K562 (cell line): ENCODE data around the gene ROBO2.

ENCODE experiments used
- ATF1 ChIP-seq, 2 experiments: fragments of 450-650 bp in 1 of 2; IDR thresholded peaks; 2 replicates each; pipeline ENCODE4 v1.6.1; 2016; ENCODE audit warnings: missing compliant biosample characterization in 1 of 2, missing genetic modification characterization in 1 of 2
- HNRNPL ChIP-seq: fragments of 200-400 bp; formaldehyde crosslinking; IDR thresholded peaks from 2 replicates; pipeline ENCODE4 v1.6.1; 2017; ENCODE audit warnings: low read depth, mild to moderate bottlenecking, low read length
- KDM1A ChIP-seq, 2 experiments: fragments of 450-650 bp; IDR thresholded peaks; 2 replicates each; pipeline ENCODE4 v1.6.1; 2016; ENCODE audit warnings: mild to moderate bottlenecking in 2 of 2
- MYC ChIP-seq, 2 experiments: fragments of 250-450 bp in 1 of 2; sonication (Bioruptor Pico) in 1 of 2; IDR thresholded peaks; 2 replicates each; pipeline versions ENCODE4 v1.5.1 to v1.6.1; 2012 to 2021; ENCODE audit warnings: low read depth in 2 of 2, borderline replicate concordance in 1 of 2, improper control_type of control experiment in 1 of 2, low read length in 1 of 2, mild to moderate bottlenecking in 1 of 2, moderate library complexity in 1 of 2
- NR2C2 ChIP-seq, 2 experiments: fragments of 200-800 bp in 1 of 2; sonication (Bioruptor generic) in 1 of 2; sonication (generic) in 1 of 2; formaldehyde crosslinking in 1 of 2; IDR thresholded peaks; 2 replicates each; pipeline versions ENCODE4 v1.6.1 to v1.8.0; 2016 to 2022; ENCODE audit warnings: mild to moderate bottlenecking in 1 of 2, missing compliant biosample characterization in 1 of 2, missing genetic modification characterization in 1 of 2, missing genetic modification reagents in 1 of 2
- POLR2AphosphoS5 ChIP-seq: IDR thresholded peaks from 2 replicates; pipeline ENCODE4 v1.6.1; 2011; ENCODE audit warnings: mild to moderate bottlenecking, low read depth, low read length, moderate library complexity; ENCODE audit not compliant: control insufficient read depth, insufficient read depth
- STAG1 ChIP-seq: sonication (generic); formaldehyde crosslinking; IDR thresholded peaks from 2 replicates; pipeline ENCODE4 v1.5.0; 2020; ENCODE audit warnings: missing genetic modification reagents, borderline replicate concordance
- TAF1 ChIP-seq: IDR thresholded peaks from 2 replicates; pipeline ENCODE4 v1.6.1; 2011; ENCODE audit warnings: mild to moderate bottlenecking, low read length, moderate library complexity; ENCODE audit not compliant: insufficient read depth, control insufficient read depth, severe bottlenecking; ENCODE audit errors: extremely low read depth
- ZNF431 ChIP-seq: sonication (generic); formaldehyde crosslinking; IDR thresholded peaks from 2 replicates; pipeline ENCODE4 v1.8.0; 2022; ENCODE audit warnings: mild to moderate bottlenecking, missing genetic modification reagents
- ZNF76 ChIP-seq: fragments of 250-450 bp; sonication (Bioruptor Pico); IDR thresholded peaks from 2 replicates; pipeline ENCODE4 v1.4.0; 2020; ENCODE audit warnings: mild to moderate bottlenecking, moderate library complexity, borderline replicate concordance
- TF ChIP-seq, protein P1 (sequence below): fragments of 200-600 bp; sonication (generic); IDR thresholded peaks from one replicate; pipeline ENCODE4 v1.6.1; 2012; ENCODE audit warnings: mild to moderate bottlenecking, low read depth, low read length, inconsistent platforms
- TF ChIP-seq, protein P2 (sequence below): sonication (generic); formaldehyde crosslinking; IDR thresholded peaks from 2 replicates; pipeline ENCODE4 v1.8.0; 2022; ENCODE audit warnings: mild to moderate bottlenecking, missing genetic modification reagents, borderline replicate concordance
- TF ChIP-seq, protein P3 (sequence below): sonication (generic); formaldehyde crosslinking; IDR thresholded peaks from 2 replicates; pipeline ENCODE4 v1.9.0; 2022; ENCODE audit warnings: mild to moderate bottlenecking, missing genetic modification reagents
- TF ChIP-seq, protein P4 (sequence below): sonication (generic); formaldehyde crosslinking; IDR thresholded peaks from 2 replicates; pipeline ENCODE4 v1.8.0; 2023; ENCODE audit warnings: mild to moderate bottlenecking, missing genetic modification reagents

DNA sequence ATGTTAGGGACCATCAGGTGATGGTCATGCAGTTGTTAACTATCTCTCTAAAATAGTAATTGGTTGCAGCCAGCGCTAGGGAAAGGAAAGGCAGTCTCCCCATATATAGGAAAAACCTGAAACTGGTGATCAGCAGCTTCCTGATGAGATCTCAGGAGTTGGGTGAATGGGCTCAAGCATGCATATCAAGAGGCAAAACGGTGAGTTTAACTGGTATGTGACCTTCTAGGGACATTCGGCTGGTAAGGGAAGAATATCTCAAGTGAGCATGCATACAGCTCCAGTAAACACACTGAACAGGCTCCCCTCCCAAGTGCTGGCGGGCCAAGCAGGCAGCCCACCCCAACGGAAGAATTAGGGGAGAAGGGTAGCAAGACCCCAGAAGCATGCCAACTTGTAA is 49.3 kb upstream of the ROBO2 start:
- TF ChIP-seq, protein P1, sequence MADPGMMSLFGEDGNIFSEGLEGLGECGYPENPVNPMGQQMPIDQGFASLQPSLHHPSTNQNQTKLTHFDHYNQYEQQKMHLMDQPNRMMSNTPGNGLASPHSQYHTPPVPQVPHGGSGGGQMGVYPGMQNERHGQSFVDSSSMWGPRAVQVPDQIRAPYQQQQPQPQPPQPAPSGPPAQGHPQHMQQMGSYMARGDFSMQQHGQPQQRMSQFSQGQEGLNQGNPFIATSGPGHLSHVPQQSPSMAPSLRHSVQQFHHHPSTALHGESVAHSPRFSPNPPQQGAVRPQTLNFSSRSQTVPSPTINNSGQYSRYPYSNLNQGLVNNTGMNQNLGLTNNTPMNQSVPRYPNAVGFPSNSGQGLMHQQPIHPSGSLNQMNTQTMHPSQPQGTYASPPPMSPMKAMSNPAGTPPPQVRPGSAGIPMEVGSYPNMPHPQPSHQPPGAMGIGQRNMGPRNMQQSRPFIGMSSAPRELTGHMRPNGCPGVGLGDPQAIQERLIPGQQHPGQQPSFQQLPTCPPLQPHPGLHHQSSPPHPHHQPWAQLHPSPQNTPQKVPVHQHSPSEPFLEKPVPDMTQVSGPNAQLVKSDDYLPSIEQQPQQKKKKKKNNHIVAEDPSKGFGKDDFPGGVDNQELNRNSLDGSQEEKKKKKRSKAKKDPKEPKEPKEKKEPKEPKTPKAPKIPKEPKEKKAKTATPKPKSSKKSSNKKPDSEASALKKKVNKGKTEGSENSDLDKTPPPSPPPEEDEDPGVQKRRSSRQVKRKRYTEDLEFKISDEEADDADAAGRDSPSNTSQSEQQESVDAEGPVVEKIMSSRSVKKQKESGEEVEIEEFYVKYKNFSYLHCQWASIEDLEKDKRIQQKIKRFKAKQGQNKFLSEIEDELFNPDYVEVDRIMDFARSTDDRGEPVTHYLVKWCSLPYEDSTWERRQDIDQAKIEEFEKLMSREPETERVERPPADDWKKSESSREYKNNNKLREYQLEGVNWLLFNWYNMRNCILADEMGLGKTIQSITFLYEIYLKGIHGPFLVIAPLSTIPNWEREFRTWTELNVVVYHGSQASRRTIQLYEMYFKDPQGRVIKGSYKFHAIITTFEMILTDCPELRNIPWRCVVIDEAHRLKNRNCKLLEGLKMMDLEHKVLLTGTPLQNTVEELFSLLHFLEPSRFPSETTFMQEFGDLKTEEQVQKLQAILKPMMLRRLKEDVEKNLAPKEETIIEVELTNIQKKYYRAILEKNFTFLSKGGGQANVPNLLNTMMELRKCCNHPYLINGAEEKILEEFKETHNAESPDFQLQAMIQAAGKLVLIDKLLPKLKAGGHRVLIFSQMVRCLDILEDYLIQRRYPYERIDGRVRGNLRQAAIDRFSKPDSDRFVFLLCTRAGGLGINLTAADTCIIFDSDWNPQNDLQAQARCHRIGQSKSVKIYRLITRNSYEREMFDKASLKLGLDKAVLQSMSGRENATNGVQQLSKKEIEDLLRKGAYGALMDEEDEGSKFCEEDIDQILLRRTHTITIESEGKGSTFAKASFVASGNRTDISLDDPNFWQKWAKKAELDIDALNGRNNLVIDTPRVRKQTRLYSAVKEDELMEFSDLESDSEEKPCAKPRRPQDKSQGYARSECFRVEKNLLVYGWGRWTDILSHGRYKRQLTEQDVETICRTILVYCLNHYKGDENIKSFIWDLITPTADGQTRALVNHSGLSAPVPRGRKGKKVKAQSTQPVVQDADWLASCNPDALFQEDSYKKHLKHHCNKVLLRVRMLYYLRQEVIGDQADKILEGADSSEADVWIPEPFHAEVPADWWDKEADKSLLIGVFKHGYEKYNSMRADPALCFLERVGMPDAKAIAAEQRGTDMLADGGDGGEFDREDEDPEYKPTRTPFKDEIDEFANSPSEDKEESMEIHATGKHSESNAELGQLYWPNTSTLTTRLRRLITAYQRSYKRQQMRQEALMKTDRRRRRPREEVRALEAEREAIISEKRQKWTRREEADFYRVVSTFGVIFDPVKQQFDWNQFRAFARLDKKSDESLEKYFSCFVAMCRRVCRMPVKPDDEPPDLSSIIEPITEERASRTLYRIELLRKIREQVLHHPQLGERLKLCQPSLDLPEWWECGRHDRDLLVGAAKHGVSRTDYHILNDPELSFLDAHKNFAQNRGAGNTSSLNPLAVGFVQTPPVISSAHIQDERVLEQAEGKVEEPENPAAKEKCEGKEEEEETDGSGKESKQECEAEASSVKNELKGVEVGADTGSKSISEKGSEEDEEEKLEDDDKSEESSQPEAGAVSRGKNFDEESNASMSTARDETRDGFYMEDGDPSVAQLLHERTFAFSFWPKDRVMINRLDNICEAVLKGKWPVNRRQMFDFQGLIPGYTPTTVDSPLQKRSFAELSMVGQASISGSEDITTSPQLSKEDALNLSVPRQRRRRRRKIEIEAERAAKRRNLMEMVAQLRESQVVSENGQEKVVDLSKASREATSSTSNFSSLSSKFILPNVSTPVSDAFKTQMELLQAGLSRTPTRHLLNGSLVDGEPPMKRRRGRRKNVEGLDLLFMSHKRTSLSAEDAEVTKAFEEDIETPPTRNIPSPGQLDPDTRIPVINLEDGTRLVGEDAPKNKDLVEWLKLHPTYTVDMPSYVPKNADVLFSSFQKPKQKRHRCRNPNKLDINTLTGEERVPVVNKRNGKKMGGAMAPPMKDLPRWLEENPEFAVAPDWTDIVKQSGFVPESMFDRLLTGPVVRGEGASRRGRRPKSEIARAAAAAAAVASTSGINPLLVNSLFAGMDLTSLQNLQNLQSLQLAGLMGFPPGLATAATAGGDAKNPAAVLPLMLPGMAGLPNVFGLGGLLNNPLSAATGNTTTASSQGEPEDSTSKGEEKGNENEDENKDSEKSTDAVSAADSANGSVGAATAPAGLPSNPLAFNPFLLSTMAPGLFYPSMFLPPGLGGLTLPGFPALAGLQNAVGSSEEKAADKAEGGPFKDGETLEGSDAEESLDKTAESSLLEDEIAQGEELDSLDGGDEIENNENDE: no peak
- TF ChIP-seq HNRNPL (no peak), ATF1 (CRISPR knock-in tag; IDR thresholded peaks at IDR 0.05) (no peak), ATF1 (tag; IDR thresholded peaks at IDR 0.05) (no peak), STAG1 (CRISPR knock-in tag) (no peak), TAF1 (no peak), NR2C2 (CRISPR knock-in tag; IDR thresholded peaks at IDR 0.05) (no peak), NR2C2 (tag; IDR thresholded peaks at IDR 0.05) (no peak), KDM1A (IDR thresholded peaks at IDR 0.05) (no peak), ZNF76 (no peak), MYC (IDR thresholded peaks at IDR 0.05; ENCODE audit: low read depth, low read length) (no peak), MYC (CRISPR knock-in tag; IDR thresholded peaks at IDR 0.05; ENCODE audit: borderline replicate concordance, low read depth) (no peak), ZNF431 (no peak), POLR2AphosphoS5 (no peak)
- TF ChIP-seq, protein P2, sequence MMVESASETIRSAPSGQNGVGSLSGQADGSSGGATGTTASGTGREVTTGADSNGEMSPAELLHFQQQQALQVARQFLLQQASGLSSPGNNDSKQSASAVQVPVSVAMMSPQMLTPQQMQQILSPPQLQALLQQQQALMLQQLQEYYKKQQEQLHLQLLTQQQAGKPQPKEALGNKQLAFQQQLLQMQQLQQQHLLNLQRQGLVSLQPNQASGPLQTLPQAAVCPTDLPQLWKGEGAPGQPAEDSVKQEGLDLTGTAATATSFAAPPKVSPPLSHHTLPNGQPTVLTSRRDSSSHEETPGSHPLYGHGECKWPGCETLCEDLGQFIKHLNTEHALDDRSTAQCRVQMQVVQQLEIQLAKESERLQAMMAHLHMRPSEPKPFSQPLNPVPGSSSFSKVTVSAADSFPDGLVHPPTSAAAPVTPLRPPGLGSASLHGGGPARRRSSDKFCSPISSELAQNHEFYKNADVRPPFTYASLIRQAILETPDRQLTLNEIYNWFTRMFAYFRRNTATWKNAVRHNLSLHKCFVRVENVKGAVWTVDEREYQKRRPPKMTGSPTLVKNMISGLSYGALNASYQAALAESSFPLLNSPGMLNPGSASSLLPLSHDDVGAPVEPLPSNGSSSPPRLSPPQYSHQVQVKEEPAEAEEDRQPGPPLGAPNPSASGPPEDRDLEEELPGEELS (CRISPR knock-in tag): no peak
- TF ChIP-seq, protein P3, sequence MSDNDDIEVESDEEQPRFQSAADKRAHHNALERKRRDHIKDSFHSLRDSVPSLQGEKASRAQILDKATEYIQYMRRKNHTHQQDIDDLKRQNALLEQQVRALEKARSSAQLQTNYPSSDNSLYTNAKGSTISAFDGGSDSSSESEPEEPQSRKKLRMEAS (CRISPR knock-in tag): no peak
- TF ChIP-seq, protein P4, sequence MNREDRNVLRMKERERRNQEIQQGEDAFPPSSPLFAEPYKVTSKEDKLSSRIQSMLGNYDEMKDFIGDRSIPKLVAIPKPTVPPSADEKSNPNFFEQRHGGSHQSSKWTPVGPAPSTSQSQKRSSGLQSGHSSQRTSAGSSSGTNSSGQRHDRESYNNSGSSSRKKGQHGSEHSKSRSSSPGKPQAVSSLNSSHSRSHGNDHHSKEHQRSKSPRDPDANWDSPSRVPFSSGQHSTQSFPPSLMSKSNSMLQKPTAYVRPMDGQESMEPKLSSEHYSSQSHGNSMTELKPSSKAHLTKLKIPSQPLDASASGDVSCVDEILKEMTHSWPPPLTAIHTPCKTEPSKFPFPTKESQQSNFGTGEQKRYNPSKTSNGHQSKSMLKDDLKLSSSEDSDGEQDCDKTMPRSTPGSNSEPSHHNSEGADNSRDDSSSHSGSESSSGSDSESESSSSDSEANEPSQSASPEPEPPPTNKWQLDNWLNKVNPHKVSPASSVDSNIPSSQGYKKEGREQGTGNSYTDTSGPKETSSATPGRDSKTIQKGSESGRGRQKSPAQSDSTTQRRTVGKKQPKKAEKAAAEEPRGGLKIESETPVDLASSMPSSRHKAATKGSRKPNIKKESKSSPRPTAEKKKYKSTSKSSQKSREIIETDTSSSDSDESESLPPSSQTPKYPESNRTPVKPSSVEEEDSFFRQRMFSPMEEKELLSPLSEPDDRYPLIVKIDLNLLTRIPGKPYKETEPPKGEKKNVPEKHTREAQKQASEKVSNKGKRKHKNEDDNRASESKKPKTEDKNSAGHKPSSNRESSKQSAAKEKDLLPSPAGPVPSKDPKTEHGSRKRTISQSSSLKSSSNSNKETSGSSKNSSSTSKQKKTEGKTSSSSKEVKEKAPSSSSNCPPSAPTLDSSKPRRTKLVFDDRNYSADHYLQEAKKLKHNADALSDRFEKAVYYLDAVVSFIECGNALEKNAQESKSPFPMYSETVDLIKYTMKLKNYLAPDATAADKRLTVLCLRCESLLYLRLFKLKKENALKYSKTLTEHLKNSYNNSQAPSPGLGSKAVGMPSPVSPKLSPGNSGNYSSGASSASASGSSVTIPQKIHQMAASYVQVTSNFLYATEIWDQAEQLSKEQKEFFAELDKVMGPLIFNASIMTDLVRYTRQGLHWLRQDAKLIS (CRISPR knock-in tag): no peak
